GM12878 (cell line): ENCODE results near the gene DNAAF5.

Experiments
- MTA3 ChIP-seq: IDR thresholded peaks from 2 replicates; pipeline ENCODE4 v1.6.1; 2012; ENCODE audit warnings: low read length, inconsistent platforms, borderline replicate concordance
- NRF1 ChIP-seq: conservative IDR thresholded peaks from 2 replicates; pipeline ENCODE4 v1.6.1; 2011; ENCODE audit warnings: mild to moderate bottlenecking, low read depth, low read length, improper control_type of control experiment
- PAX8 ChIP-seq: fragments of 450-650 bp; IDR thresholded peaks from 2 replicates; pipeline ENCODE4 v1.6.1; 2017; ENCODE audit warnings: mild to moderate bottlenecking, moderate library complexity
- PRDM15 ChIP-seq: fragments of 450-650 bp; formaldehyde crosslinking; IDR thresholded peaks from 2 replicates; pipeline ENCODE4 v1.4.0; 2020; ENCODE audit warnings: mild to moderate bottlenecking, moderate library complexity
- SMAD1 ChIP-seq: fragments of 450-650 bp; IDR thresholded peaks from 2 replicates; pipeline ENCODE4 v1.6.1; 2018; ENCODE audit warnings: mild to moderate bottlenecking, low read depth; ENCODE audit not compliant: partially characterized antibody
- TF ChIP-seq, protein P1 (sequence below), 3 experiments: IDR thresholded peaks in 2 of 3; conservative IDR thresholded peaks in 1 of 3; 2 replicates each; pipeline ENCODE4 v1.5.1; 2011; ENCODE audit warnings: low read depth in 3 of 3, low read length in 3 of 3, mild to moderate bottlenecking in 3 of 3, control low read depth in 2 of 3, moderate library complexity in 2 of 3, inconsistent platforms in 1 of 3, mixed read lengths in 1 of 3; ENCODE audit not compliant: control insufficient read depth in 2 of 3, insufficient read depth in 1 of 3; ENCODE audit errors: extremely low read depth in 1 of 3

- TF ChIP-seq NRF1 (no peak), SMAD1 (no peak), PAX8 (no peak), MTA3 (no peak), PRDM15 (CRISPR knock-in tag) (no peak)
- TF ChIP-seq, protein P1, sequence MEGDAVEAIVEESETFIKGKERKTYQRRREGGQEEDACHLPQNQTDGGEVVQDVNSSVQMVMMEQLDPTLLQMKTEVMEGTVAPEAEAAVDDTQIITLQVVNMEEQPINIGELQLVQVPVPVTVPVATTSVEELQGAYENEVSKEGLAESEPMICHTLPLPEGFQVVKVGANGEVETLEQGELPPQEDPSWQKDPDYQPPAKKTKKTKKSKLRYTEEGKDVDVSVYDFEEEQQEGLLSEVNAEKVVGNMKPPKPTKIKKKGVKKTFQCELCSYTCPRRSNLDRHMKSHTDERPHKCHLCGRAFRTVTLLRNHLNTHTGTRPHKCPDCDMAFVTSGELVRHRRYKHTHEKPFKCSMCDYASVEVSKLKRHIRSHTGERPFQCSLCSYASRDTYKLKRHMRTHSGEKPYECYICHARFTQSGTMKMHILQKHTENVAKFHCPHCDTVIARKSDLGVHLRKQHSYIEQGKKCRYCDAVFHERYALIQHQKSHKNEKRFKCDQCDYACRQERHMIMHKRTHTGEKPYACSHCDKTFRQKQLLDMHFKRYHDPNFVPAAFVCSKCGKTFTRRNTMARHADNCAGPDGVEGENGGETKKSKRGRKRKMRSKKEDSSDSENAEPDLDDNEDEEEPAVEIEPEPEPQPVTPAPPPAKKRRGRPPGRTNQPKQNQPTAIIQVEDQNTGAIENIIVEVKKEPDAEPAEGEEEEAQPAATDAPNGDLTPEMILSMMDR (IDR thresholded peaks at IDR 0.05 in 2 of 3, conservative IDR thresholded peaks at IDR 0.05 in 1 of 3; ENCODE audit: control insufficient read depth in 2 of 3, extremely low read depth in 1 of 3, insufficient read depth in 1 of 3, low read depth in 3 of 3, low read length in 3 of 3): no peak
These were observed 12.2 kb upstream of the DNAAF5 start for GRCh38 chr7:714251-714671.
